Astrocyte (in vitro differentiated cells and primary cell): Measurements from ENCODE around the gene CASP2. TPM values are rescaled to one million over a fixed set of nuclear protein-coding genes. Genes with fewer than 3 reads are reported as not detected.

Experiments
- DNase-seq: peaks from one replicate; pipeline ENCODE4 v3.0.0-alpha.2; 2010; ENCODE audit warnings: low read depth
- FAIRE-seq: peaks from 2 replicates; lab custom pipeline; 2011; peaks lifted over from hg19 to GRCh38; lab: Jason Lieb, UNC
- H2AFZ ChIP-seq: 2 replicates; pipeline ENCODE4 v1.6.0; 2012; ENCODE audit warnings: low read depth, low read length, inconsistent platforms
- H3K27ac ChIP-seq: 2 replicates; pipeline ENCODE4 v1.5.1; 2011; ENCODE audit warnings: low read depth, low read length, inconsistent platforms
- H3K27me3 ChIP-seq: 2 replicates; pipeline ENCODE4 v1.6.0; 2011; ENCODE audit warnings: low read length, inconsistent platforms; ENCODE audit not compliant: insufficient read depth
- H3K36me3 ChIP-seq: 2 replicates; pipeline ENCODE4 v1.5.1; 2011; ENCODE audit warnings: low read length, inconsistent platforms; ENCODE audit not compliant: insufficient read depth
- H3K4me1 ChIP-seq: 2 replicates; pipeline ENCODE4 v1.5.1; 2011; ENCODE audit warnings: low read length, inconsistent platforms; ENCODE audit not compliant: insufficient read depth
- H3K4me2 ChIP-seq: 2 replicates; pipeline ENCODE4 v1.6.0; 2012; ENCODE audit warnings: low read length, inconsistent platforms
- H3K4me3 ChIP-seq: 2 replicates; pipeline ENCODE4 v1.5.1; 2011; ENCODE audit warnings: low read depth, mild to moderate bottlenecking, low read length, inconsistent platforms; ENCODE audit not compliant: insufficient read depth
- H3K79me2 ChIP-seq: 2 replicates; pipeline ENCODE4 v1.6.0; 2012; ENCODE audit warnings: mild to moderate bottlenecking, low read length, inconsistent platforms; ENCODE audit not compliant: insufficient read depth
- H3K9ac ChIP-seq: 2 replicates; pipeline ENCODE4 v1.6.0; 2012; ENCODE audit warnings: mild to moderate bottlenecking, low read length, inconsistent platforms
- H3K9me3 ChIP-seq: 2 replicates; pipeline ENCODE4 v1.5.1; 2012; ENCODE audit warnings: low read depth, mild to moderate bottlenecking, low read length, inconsistent platforms; ENCODE audit not compliant: insufficient read depth
- H4K20me1 ChIP-seq: 2 replicates; pipeline ENCODE4 v1.6.0; 2012; ENCODE audit warnings: low read length, inconsistent platforms; ENCODE audit not compliant: insufficient read depth
- H3K27ac Mint-ChIP-seq: one replicate; pipeline ENCODE4 v1.8.0; 2021; ENCODE audit warnings: mild to moderate bottlenecking, mixed read lengths; ENCODE audit not compliant: unreplicated experiment
- H3K27me3 Mint-ChIP-seq: one replicate; pipeline ENCODE4 v1.8.0; 2021; ENCODE audit warnings: low read depth, mixed read lengths; ENCODE audit not compliant: unreplicated experiment
- H3K36me3 Mint-ChIP-seq: one replicate; pipeline ENCODE4 v1.8.0; 2021; ENCODE audit warnings: low read depth, mixed read lengths; ENCODE audit not compliant: unreplicated experiment
- H3K4me1 Mint-ChIP-seq: one replicate; pipeline ENCODE4 v1.8.0; 2021; ENCODE audit warnings: low read depth, mixed read lengths; ENCODE audit not compliant: unreplicated experiment
- H3K4me3 Mint-ChIP-seq: one replicate; pipeline ENCODE4 v1.8.0; 2021; ENCODE audit warnings: mild to moderate bottlenecking, moderate library complexity, mixed read lengths; ENCODE audit not compliant: unreplicated experiment
- H3K9me3 Mint-ChIP-seq: one replicate; pipeline ENCODE4 v1.8.0; 2021; ENCODE audit warnings: mild to moderate bottlenecking, mixed read lengths; ENCODE audit not compliant: unreplicated experiment
- EZH2 ChIP-seq: IDR thresholded peaks from 2 replicates; pipeline ENCODE4 v1.6.1; 2012; ENCODE audit warnings: mild to moderate bottlenecking, low read length, inconsistent platforms; ENCODE audit not compliant: insufficient read depth
- total RNA-seq: library from RNA; stranded (reverse); gene quantifications from 2 replicates; pipeline ENCODE4 v1.2.1, GENCODE V29; 2021
- TF ChIP-seq, protein P1 (sequence below): IDR thresholded peaks from 2 replicates; pipeline ENCODE4 v1.5.1; 2011; ENCODE audit warnings: low read depth, mild to moderate bottlenecking, inconsistent platforms, low read length, moderate library complexity; ENCODE audit not compliant: insufficient read depth

CASP2 gene
- total RNA-seq, 1 donor from 2014 or later: 38.0 TPM

DNA sequence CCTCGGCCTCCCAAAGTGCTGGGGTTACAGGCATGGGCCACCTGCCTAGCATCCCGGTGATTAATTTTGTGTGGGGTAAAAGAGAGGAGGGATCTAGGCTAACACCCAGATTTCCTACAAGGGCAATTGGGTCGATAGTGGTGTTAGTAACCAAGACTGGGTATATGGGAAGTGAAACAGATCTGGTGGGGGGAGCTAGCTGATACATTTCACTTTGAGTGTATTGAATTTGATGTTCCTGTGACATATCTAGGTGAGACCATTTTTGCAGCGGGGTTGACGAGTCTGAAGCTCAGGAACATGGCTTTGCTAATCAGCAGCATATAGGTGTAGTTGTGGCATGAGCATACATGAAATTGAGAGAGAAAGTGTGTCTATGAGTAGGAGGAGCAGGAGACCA, 39.8 kb downstream of the CASP2 start:
- peaks cover 4% of the 10 kb centered on the region for H3K4me1 ChIP-seq
- H3K79me2 ChIP-seq: no peaks in the 10 kb centered on the region
- no peaks in the 10 kb centered on the region for H3K36me3 ChIP-seq
- H2AFZ ChIP-seq: no peak overlapping the region
- H3K4me3 ChIP-seq: no peak overlapping the region
- H3K4me1 Mint-ChIP-seq: peaks cover 4% of the 10 kb centered on the region
- H3K9me3 Mint-ChIP-seq: no peaks in the 10 kb centered on the region
- TF ChIP-seq, protein P1, sequence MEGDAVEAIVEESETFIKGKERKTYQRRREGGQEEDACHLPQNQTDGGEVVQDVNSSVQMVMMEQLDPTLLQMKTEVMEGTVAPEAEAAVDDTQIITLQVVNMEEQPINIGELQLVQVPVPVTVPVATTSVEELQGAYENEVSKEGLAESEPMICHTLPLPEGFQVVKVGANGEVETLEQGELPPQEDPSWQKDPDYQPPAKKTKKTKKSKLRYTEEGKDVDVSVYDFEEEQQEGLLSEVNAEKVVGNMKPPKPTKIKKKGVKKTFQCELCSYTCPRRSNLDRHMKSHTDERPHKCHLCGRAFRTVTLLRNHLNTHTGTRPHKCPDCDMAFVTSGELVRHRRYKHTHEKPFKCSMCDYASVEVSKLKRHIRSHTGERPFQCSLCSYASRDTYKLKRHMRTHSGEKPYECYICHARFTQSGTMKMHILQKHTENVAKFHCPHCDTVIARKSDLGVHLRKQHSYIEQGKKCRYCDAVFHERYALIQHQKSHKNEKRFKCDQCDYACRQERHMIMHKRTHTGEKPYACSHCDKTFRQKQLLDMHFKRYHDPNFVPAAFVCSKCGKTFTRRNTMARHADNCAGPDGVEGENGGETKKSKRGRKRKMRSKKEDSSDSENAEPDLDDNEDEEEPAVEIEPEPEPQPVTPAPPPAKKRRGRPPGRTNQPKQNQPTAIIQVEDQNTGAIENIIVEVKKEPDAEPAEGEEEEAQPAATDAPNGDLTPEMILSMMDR: no peak
- no peak for TF ChIP-seq EZH2
- no peak overlapping the region for H3K4me3 Mint-ChIP-seq
- no peak for FAIRE-seq
- H3K4me2 ChIP-seq: no peak overlapping the region
- H3K27me3 ChIP-seq: no peaks in the 10 kb centered on the region
- H4K20me1 ChIP-seq: no peaks in the 10 kb centered on the region
- no peaks in the 10 kb centered on the region for H3K36me3 Mint-ChIP-seq
- H3K9ac ChIP-seq: no peak overlapping the region
- no peaks in the 10 kb centered on the region for H3K9me3 ChIP-seq
- no peak overlapping the region for H3K27ac ChIP-seq
- H3K27me3 Mint-ChIP-seq: peaks cover 4% of the 10 kb centered on the region
- no peak for DNase-seq
- H3K27ac Mint-ChIP-seq: no peak overlapping the region

DNA sequence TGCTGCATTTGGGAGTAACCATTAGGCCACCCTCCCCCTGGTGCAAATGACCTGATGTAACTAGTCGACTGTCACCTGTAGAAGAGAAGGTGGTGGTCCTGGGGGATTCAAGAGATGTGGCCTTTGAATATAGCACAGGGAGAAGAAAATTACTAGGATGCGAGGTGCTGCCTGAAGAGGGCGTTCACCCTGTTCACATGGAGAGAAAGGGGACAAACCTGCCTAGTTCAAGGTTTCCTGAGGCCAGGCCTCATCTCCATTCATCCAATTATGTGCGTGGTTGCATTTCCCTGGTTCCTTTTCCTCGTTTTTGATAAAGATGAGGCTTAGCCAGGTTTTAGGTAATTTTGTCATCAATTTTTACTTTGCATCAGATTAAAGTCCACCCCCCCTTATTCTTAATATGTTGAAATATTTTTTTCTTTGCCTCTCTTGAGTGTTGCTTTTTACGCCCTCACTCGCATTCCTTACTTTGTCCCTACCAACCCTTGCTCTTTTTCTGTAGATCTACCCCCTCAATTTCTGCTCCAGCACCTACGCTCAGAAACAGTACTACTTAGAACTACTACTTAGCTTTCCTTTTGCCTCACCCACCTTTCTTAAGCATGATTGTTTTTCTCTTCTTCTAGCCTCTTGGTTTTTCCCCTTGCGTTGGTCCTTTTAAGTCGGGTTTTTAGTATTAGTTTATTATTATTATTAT, 41.5 kb downstream of the CASP2 start:
- no peak overlapping the region for H3K4me2 ChIP-seq
- FAIRE-seq (no peak), DNase-seq (no peak)
- Mint-ChIP-seq H3K27ac (no peak overlapping the region), H3K4me3 (no peak overlapping the region), H3K4me1 (peaks cover 4% of the 10 kb centered on the region), H3K27me3 (peaks cover 4% of the 10 kb centered on the region), H3K36me3 (no peaks in the 10 kb centered on the region), H3K9me3 (no peaks in the 10 kb centered on the region)
- H3K27me3 ChIP-seq: no peaks in the 10 kb centered on the region
- H4K20me1 ChIP-seq: no peaks in the 10 kb centered on the region
- TF ChIP-seq EZH2: no peak
- TF ChIP-seq, protein P1: no peak
- no peak overlapping the region for H3K4me3 ChIP-seq
- H3K36me3 ChIP-seq: no peaks in the 10 kb centered on the region
- no peak overlapping the region for H3K27ac ChIP-seq
- H3K9me3 ChIP-seq: no peaks in the 10 kb centered on the region
- no peaks in the 10 kb centered on the region for H3K79me2 ChIP-seq
- H2AFZ ChIP-seq: no peak overlapping the region
- H3K9ac ChIP-seq: no peak overlapping the region
- peaks cover 4% of the 10 kb centered on the region for H3K4me1 ChIP-seq

DNA sequence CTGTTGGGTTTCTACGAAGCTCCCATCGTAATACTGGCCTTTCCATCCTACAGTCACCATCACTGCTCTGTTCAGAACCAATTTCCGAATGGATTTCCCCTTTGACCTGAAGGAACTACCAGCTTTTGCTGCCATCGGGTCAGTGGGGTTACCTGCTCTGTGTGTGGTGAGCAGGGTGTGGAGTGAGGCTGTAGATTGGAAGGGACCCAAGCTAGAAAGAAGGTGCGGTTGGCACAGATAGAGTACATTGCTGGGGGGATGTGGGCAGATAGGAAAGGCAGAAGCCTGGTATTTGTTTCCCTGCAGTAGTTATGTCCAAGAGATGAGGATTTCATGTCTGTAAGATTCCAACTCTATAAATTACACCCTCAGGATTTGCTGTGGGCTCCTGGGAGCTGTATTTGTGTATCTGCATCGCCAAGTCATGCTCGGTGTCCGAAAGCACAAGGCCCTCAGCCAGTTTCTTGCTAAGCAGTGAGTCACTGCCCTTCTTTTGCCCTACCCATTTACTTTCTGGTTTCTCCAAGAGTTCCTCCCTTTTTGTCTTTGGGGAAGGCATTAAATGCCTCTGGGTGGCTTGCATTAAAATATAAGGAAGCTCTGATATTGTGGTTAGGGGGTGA, 43.1 kb downstream of the CASP2 start:
- no peaks in the 10 kb centered on the region for H3K9me3 ChIP-seq
- H3K4me3 ChIP-seq: no peak overlapping the region
- peak; percentile 86 for DNase-seq
- peak overlapping the region; percentile 20 for H3K27ac ChIP-seq
- no peak overlapping the region for H3K4me3 Mint-ChIP-seq
- H3K36me3 ChIP-seq: no peaks in the 10 kb centered on the region
- H3K27me3 ChIP-seq: no peaks in the 10 kb centered on the region
- peak; percentile 49 for FAIRE-seq
- no peaks in the 10 kb centered on the region for H4K20me1 ChIP-seq
- H3K9me3 Mint-ChIP-seq: no peaks in the 10 kb centered on the region
- H3K27ac Mint-ChIP-seq: no peak overlapping the region
- no peak overlapping the region for H2AFZ ChIP-seq
- TF ChIP-seq EZH2: no peak
- TF ChIP-seq, protein P1: no peak
- peaks cover 4% of the 10 kb centered on the region for H3K4me1 ChIP-seq
- H3K9ac ChIP-seq: no peak overlapping the region
- H3K4me1 Mint-ChIP-seq: peaks cover 4% of the 10 kb centered on the region
- H3K27me3 Mint-ChIP-seq: peaks cover 4% of the 10 kb centered on the region
- H3K79me2 ChIP-seq: no peaks in the 10 kb centered on the region
- peak overlapping the region; percentile 32 for H3K4me2 ChIP-seq
- H3K36me3 Mint-ChIP-seq: no peaks in the 10 kb centered on the region
